ENCODE results near the gene PDE8A. TPM values are rescaled to one million over a fixed set of nuclear protein-coding genes. Genes with fewer than 3 reads are reported as not detected.

The PDE8A gene
- total RNA-seq, 2 donors from 2014 or later = 63.3 to 85.3 TPM

DNA sequence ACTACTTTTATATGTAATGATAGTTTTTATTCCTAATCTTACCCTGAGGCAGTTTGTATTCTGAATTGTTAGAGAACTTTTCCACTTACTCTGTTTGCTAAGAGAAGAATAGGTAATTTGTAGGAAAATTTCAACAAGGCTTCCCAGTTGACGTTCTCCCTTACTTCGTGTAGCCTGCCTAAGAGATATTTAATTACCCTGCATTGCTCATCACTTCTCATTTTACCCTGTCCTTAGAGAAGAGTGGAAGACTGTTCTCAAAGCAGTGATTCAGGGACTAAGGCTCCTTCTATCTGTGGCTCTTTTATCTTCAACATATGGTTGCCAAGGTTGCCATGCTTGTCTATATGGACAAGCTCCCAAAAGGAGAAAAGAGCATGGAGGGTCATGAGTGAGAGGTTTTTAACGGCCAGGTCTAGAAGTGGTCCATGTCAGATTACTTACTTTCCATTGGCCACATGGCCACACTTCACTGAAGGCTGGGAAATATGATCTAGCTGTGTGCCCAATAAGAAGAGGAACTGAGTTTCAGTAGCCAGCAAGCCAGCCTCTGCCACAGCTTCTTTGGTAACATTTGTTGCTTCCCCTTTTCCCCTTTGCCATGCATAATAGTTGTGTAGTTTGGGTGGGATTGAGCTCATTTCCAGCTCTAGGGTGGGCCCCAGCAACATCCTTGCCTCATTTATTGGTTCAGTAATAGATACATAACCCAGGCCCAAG lies 22.1 kb downstream of the PDE8A start:
- TF ChIP-seq, protein P1, sequence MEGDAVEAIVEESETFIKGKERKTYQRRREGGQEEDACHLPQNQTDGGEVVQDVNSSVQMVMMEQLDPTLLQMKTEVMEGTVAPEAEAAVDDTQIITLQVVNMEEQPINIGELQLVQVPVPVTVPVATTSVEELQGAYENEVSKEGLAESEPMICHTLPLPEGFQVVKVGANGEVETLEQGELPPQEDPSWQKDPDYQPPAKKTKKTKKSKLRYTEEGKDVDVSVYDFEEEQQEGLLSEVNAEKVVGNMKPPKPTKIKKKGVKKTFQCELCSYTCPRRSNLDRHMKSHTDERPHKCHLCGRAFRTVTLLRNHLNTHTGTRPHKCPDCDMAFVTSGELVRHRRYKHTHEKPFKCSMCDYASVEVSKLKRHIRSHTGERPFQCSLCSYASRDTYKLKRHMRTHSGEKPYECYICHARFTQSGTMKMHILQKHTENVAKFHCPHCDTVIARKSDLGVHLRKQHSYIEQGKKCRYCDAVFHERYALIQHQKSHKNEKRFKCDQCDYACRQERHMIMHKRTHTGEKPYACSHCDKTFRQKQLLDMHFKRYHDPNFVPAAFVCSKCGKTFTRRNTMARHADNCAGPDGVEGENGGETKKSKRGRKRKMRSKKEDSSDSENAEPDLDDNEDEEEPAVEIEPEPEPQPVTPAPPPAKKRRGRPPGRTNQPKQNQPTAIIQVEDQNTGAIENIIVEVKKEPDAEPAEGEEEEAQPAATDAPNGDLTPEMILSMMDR (IDR thresholded peaks at IDR 0.05) = no peak
- H3K36me3 ChIP-seq = no peaks in the 10 kb centered on the region
- no peaks in the 10 kb centered on the region for H3K27me3 ChIP-seq
- H3K4me1 ChIP-seq = peaks cover 28% of the 10 kb centered on the region
- no peak for DNase-seq
- intact Hi-C loops (cut with DNase I) = no loop called here
- no peak overlapping the region for H3K27ac ChIP-seq
- no peak overlapping the region for H3K4me3 ChIP-seq
- no peak overlapping the region for H3K9ac ChIP-seq (ENCODE audit: low read depth in 2 of 2, low read length in 2 of 2)
- no peaks in the 10 kb centered on the region for H3K9me3 ChIP-seq

DNA sequence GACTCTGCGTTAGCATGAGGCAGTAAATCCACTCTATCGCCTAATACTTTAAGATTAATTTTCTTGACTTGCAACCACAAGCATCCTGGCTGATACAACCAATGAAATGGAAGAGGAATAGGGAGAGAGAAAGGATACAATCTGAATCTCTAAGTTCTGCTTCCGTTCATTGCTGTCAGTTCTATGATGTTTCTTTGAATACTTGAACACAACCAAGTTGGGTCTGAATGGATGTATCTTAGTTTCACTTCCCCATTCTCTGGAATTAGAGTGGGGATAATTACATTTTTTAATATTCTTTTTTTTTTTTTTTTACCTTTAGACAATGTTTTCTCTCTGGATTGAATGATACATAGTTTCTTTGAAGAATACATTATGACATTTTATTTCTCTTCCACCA lies 22.9 kb downstream of the PDE8A start:
- H3K4me1 ChIP-seq = peaks cover 34% of the 10 kb centered on the region
- H3K27me3 ChIP-seq = no peaks in the 10 kb centered on the region
- H3K9me3 ChIP-seq = no peaks in the 10 kb centered on the region
- TF ChIP-seq, protein P1 (IDR thresholded peaks at IDR 0.05) = no peak
- intact Hi-C loops (cut with DNase I) = no loop called here
- no peak overlapping the region for H3K4me3 ChIP-seq
- no peak for DNase-seq
- H3K9ac ChIP-seq (ENCODE audit: low read depth in 2 of 2, low read length in 2 of 2) = no peak overlapping the region
- H3K36me3 ChIP-seq = no peaks in the 10 kb centered on the region
- H3K27ac ChIP-seq = no peak overlapping the region

DNA sequence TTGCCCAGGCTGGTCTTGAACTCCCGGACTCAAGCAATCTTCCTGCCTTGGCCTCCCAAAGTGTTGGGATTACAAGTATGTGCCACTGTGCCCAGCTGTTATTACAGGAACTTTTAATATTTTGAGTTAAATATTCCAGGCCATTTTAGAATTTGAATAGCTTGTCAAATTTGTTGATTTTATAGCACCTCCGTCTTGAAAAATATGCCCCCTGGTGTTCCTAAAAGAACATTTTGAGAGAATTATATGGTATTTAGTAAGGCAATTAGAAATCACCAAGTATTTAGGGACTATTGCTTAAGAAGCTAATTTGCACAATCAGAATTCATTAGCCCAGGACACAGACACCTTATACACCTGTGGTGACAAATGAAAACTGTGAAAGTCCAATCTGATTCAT lies 23.7 kb downstream of the PDE8A start:
- DNase-seq = no peak
- H3K27me3 ChIP-seq = no peaks in the 10 kb centered on the region
- H3K9ac ChIP-seq (ENCODE audit: low read depth in 2 of 2, low read length in 2 of 2) = no peak overlapping the region
- H3K36me3 ChIP-seq = no peaks in the 10 kb centered on the region
- no peaks in the 10 kb centered on the region for H3K9me3 ChIP-seq
- TF ChIP-seq, protein P1 (IDR thresholded peaks at IDR 0.05) = no peak
- H3K4me3 ChIP-seq = no peak overlapping the region
- H3K4me1 ChIP-seq = peaks cover 34% of the 10 kb centered on the region
- no peak overlapping the region for H3K27ac ChIP-seq
- intact Hi-C loops (cut with DNase I) = no loop called here

DNA sequence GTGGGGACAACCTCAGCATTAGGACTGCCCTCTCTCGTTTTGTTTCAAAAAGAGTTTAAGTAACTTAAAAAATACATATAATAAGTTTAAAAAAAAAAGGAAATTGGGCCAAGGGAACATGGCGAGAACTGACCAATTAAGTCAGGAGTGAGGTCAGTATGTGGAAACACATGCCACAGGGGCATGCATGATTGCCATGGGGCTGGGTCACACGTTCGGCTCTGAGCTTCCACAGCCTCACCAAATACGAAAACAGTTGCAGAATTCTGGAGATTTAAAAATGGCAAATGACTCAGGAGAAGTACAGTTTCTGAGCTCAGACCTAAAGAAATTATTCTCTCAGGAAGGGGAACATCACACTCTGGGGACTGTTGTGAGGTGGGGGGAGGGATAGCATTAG lies 24.1 kb downstream of the PDE8A start:
- TF ChIP-seq, protein P1 (IDR thresholded peaks at IDR 0.05) = no peak
- Histone ChIP-seq H3K9ac (ENCODE audit: low read depth in 2 of 2, low read length in 2 of 2) (no peak overlapping the region), H3K4me3 (no peak overlapping the region), H3K4me1 (peaks cover 34% of the 10 kb centered on the region), H3K36me3 (no peaks in the 10 kb centered on the region), H3K9me3 (no peaks in the 10 kb centered on the region), H3K27me3 (no peaks in the 10 kb centered on the region), H3K27ac (no peak overlapping the region)
- DNase-seq = no peak
- intact Hi-C loops (cut with DNase I) = no loop called here

DNA sequence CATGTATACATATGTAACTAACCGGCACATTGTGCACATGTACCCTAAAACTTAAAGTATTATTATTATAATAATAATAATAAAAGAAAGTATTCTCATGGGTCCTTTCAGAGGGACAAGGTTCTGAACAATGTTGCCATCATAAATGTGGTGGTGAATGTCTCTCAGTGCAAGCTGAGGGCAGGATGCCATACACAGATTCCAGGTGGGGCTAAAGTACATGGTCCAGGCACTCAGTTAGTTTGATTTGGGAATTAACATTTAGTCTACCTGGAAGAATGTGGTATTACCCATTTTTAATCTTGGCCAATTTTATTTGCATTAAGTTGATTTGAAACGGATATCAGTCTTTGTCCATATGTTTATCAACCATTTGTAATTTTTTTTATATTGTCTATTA lies 24.5 kb downstream of the PDE8A start:
- intact Hi-C loops (cut with DNase I) = no loop called here
- H3K4me3 ChIP-seq = no peak overlapping the region
- H3K36me3 ChIP-seq = no peaks in the 10 kb centered on the region
- H3K9ac ChIP-seq (ENCODE audit: low read depth in 2 of 2, low read length in 2 of 2) = no peak overlapping the region
- no peak overlapping the region for H3K27ac ChIP-seq
- H3K27me3 ChIP-seq = no peaks in the 10 kb centered on the region
- no peaks in the 10 kb centered on the region for H3K9me3 ChIP-seq
- H3K4me1 ChIP-seq = peaks cover 34% of the 10 kb centered on the region
- TF ChIP-seq, protein P1 (IDR thresholded peaks at IDR 0.05) = no peak
- DNase-seq = no peak
